Panc1 (cell line): Measurements from ENCODE around the gene TFF3. TPM values are rescaled to one million over a fixed set of nuclear protein-coding genes. Genes with fewer than 3 reads are reported as not detected.

ENCODE experiments used
- ATAC-seq: fragments of 200-7000 bp; cut with Tn5 transposase; 2 replicates; pipeline ENCODE4 v1.9.1; 2020; ENCODE audit warnings: mild to moderate bottlenecking, moderate library complexity
- BruUV-seq: library from RNA; stranded (reverse); fragments of 400-500 nt; replicated peaks from 2 replicates; lab custom pipeline; 2021; lab: Mats Ljungman, UMichigan
- CTCF ChIA-PET: fragments of 300-600 bp; sonication (Branson Sonifier 250); formaldehyde crosslinking; loops from one replicate; lab custom pipeline; 2022; ENCODE audit warnings: antibody characterized with exemption; lab: Charles Lee
- POLR2A ChIA-PET: fragments of 300-600 bp; sonication (Branson Sonifier 250); formaldehyde crosslinking; loops from one replicate; lab custom pipeline; 2022; ENCODE audit warnings: antibody characterized with exemption; lab: Charles Lee
- DNase-seq: peaks from one replicate; pipeline ENCODE4 v3.0.0-alpha.2; 2010; ENCODE audit warnings: low read depth, low spot score
- H3K27ac ChIP-seq: 2 replicates; pipeline ENCODE4 v1.5.1; 2011; ENCODE audit warnings: mild to moderate bottlenecking, low read length, inconsistent platforms
- H3K27me3 ChIP-seq: fragments of 200-500 bp; sonication (Bioruptor generic); 2 replicates; pipeline ENCODE4 v1.6.0; 2014; ENCODE audit warnings: low read length, inconsistent platforms; ENCODE audit not compliant: control insufficient read depth, insufficient read depth
- H3K36me3 ChIP-seq: fragments of 200-500 bp; sonication (Bioruptor generic); 2 replicates; pipeline ENCODE4 v1.5.1; 2014; ENCODE audit warnings: inconsistent platforms, mild to moderate bottlenecking, low read length, moderate library complexity; ENCODE audit not compliant: control insufficient read depth, insufficient read depth
- H3K4me1 ChIP-seq: 2 replicates; pipeline ENCODE4 v1.5.1; 2011; ENCODE audit warnings: inconsistent platforms, mild to moderate bottlenecking, low read length, moderate library complexity; ENCODE audit not compliant: control insufficient read depth, insufficient read depth
- H3K4me3 ChIP-seq, 2 experiments: 2 replicates each; pipeline ENCODE4 v1.5.1; 2011 to 2012; ENCODE audit warnings: low read depth in 2 of 2, low read length in 2 of 2, mild to moderate bottlenecking in 2 of 2, inconsistent platforms in 1 of 2, moderate library complexity in 1 of 2
- H3K9me3 ChIP-seq: fragments of 200-500 bp; sonication (Bioruptor generic); 2 replicates; pipeline ENCODE4 v1.5.1; 2014; ENCODE audit warnings: low read depth, mild to moderate bottlenecking, inconsistent platforms, low read length, moderate library complexity; ENCODE audit not compliant: control insufficient read depth, insufficient read depth
- POLR2AphosphoS5 ChIP-seq: IDR thresholded peaks from 2 replicates; pipeline ENCODE4 v1.6.1; 2012; ENCODE audit warnings: mild to moderate bottlenecking, low read depth, low read length, moderate library complexity
- SIN3A ChIP-seq: IDR thresholded peaks from 2 replicates; pipeline ENCODE4 v1.6.1; 2012; ENCODE audit warnings: low read depth, mild to moderate bottlenecking, low read length, moderate library complexity, borderline replicate concordance; ENCODE audit not compliant: insufficient read depth
- TCF7L2 ChIP-seq: IDR thresholded peaks from 2 replicates; pipeline ENCODE4 v1.6.1; 2011; ENCODE audit warnings: mild to moderate bottlenecking, low read depth, low read length, inconsistent platforms
- in situ Hi-C: cut with HindIII; loops from 2 replicates; pipeline ENCODE4 v1.10.0; 2016; ENCODE audit warnings: low sequenced_read_pairs, low pct_unique_long_range_greater_than_20kb
- intact Hi-C: fragments of 100-400 bp; cut with micrococcal nuclease; formaldehyde crosslinking; loops from one replicate; pipeline ENCODE4 v1.10.0; 2022; ENCODE audit not compliant: unreplicated experiment
- total RNA-seq: library from RNA; stranded (reverse); gene quantifications from one replicate; pipeline ENCODE4 v1.2.1, GENCODE V29; 2021; ENCODE audit not compliant: unreplicated experiment
- TF ChIP-seq, protein P1 (sequence below): fragments of 450-650 bp; IDR thresholded peaks from 2 replicates; pipeline ENCODE4 v1.5.1; 2017; ENCODE audit warnings: mild to moderate bottlenecking
- TF ChIP-seq, protein P2 (sequence below), 2 experiments: IDR thresholded peaks; 2 replicates each; pipeline ENCODE4 v1.6.1; 2011 to 2012; ENCODE audit warnings: low read depth in 2 of 2, control low read depth in 1 of 2, low read length in 1 of 2, mild to moderate bottlenecking in 1 of 2, moderate library complexity in 1 of 2; ENCODE audit not compliant: insufficient read depth in 1 of 2

The TFF3 gene
- total RNA-seq, 1 experiment from 2014 or later = 8.9 TPM

DNA sequence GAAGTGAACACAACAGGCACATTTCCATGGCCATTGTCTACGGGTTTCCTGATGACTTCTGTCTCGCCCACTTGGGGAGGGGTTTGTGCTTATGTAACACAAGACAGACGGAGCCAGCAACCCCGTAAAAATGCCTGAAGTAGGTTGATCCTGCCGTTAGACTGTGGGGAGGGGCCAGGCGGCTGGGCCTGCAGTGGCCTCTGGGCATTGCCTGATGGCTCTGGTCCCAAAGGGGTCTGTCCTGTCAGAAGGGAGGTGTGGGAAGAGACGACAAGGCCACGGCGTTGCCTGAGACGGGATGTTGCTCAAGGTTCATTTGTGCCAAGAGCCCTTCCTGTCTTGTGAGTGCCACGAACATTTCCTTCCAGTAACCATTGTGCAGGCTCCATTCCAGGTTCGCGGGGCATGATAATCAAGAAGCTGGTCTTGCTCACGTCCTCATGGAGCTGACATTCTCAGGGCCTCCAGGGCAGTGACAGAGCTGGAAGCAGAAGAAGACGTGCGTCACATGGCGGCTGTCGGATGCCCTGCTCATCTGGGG is 51.5 kb downstream of the TFF3 start:
- Histone ChIP-seq H3K27ac (no peak overlapping the region), H3K4me1 (no peaks in the 10 kb centered on the region; the same call in 1 of the 2 replicates), H3K9me3 (no peaks in the 10 kb centered on the region), H3K36me3 (no peaks in the 10 kb centered on the region), H3K4me3 (no peak overlapping the region), H3K27me3 (no peaks in the 10 kb centered on the region)
- POLR2A ChIA-PET = interaction anchor here (0.6 kb wide), 1 partner anchor 1344 kb away, joined by 3 read pairs; no protein-coding TSS in a partner anchor
- CTCF ChIA-PET = no interaction called here
- no peak for DNase-seq
- intact Hi-C loops (no loop called here), in situ Hi-C loops (no loop called here)
- TF ChIP-seq, protein P1, sequence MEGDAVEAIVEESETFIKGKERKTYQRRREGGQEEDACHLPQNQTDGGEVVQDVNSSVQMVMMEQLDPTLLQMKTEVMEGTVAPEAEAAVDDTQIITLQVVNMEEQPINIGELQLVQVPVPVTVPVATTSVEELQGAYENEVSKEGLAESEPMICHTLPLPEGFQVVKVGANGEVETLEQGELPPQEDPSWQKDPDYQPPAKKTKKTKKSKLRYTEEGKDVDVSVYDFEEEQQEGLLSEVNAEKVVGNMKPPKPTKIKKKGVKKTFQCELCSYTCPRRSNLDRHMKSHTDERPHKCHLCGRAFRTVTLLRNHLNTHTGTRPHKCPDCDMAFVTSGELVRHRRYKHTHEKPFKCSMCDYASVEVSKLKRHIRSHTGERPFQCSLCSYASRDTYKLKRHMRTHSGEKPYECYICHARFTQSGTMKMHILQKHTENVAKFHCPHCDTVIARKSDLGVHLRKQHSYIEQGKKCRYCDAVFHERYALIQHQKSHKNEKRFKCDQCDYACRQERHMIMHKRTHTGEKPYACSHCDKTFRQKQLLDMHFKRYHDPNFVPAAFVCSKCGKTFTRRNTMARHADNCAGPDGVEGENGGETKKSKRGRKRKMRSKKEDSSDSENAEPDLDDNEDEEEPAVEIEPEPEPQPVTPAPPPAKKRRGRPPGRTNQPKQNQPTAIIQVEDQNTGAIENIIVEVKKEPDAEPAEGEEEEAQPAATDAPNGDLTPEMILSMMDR = no peak
- TF ChIP-seq, protein P2, sequence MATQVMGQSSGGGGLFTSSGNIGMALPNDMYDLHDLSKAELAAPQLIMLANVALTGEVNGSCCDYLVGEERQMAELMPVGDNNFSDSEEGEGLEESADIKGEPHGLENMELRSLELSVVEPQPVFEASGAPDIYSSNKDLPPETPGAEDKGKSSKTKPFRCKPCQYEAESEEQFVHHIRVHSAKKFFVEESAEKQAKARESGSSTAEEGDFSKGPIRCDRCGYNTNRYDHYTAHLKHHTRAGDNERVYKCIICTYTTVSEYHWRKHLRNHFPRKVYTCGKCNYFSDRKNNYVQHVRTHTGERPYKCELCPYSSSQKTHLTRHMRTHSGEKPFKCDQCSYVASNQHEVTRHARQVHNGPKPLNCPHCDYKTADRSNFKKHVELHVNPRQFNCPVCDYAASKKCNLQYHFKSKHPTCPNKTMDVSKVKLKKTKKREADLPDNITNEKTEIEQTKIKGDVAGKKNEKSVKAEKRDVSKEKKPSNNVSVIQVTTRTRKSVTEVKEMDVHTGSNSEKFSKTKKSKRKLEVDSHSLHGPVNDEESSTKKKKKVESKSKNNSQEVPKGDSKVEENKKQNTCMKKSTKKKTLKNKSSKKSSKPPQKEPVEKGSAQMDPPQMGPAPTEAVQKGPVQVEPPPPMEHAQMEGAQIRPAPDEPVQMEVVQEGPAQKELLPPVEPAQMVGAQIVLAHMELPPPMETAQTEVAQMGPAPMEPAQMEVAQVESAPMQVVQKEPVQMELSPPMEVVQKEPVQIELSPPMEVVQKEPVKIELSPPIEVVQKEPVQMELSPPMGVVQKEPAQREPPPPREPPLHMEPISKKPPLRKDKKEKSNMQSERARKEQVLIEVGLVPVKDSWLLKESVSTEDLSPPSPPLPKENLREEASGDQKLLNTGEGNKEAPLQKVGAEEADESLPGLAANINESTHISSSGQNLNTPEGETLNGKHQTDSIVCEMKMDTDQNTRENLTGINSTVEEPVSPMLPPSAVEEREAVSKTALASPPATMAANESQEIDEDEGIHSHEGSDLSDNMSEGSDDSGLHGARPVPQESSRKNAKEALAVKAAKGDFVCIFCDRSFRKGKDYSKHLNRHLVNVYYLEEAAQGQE (IDR thresholded peaks at IDR 0.05; ENCODE audit: insufficient read depth in 1 of 2, low read depth in 2 of 2, low read length in 1 of 2) = no peak
- no peak for TF ChIP-seq TCF7L2
- TF ChIP-seq SIN3A = no peak
- no peak for TF ChIP-seq POLR2AphosphoS5
- BruUV-seq = no TSS peak
- ATAC-seq = no peak

GRCh38 chr21:42262831-42263231 is 52.4 kb downstream of the TFF3 start:
- Histone ChIP-seq H3K4me3 (no peak overlapping the region), H3K4me1 (no peaks in the 10 kb centered on the region; the same call in 1 of the 2 replicates), H3K27ac (no peak overlapping the region), H3K9me3 (no peaks in the 10 kb centered on the region), H3K36me3 (no peaks in the 10 kb centered on the region), H3K27me3 (no peaks in the 10 kb centered on the region)
- intact Hi-C loops = no loop called here
- no TSS peak for BruUV-seq
- ChIA-PET POLR2A (no interaction called here), CTCF (no interaction called here)
- ATAC-seq (no peak), DNase-seq (no peak)
- in situ Hi-C loops = no loop called here
- no peak for TF ChIP-seq TCF7L2
- TF ChIP-seq, protein P2 (IDR thresholded peaks at IDR 0.05; ENCODE audit: insufficient read depth in 1 of 2, low read depth in 2 of 2, low read length in 1 of 2) = no peak
- TF ChIP-seq POLR2AphosphoS5 = no peak
- TF ChIP-seq SIN3A = no peak
- TF ChIP-seq, protein P1 = no peak
